Measurements from ENCODE around the gene APPBP2.
"Not testable (repeated sequence)": the region's sequence is repeated elsewhere in the genome, so short reads cannot be mapped to it uniquely, and the experiment has no call there.

Gene APPBP2

GRCh38 chr17:60501589-60501988, 24.5 kb downstream of the APPBP2 start:
- no peak for TF ChIP-seq CTCF (conservative IDR thresholded peaks at IDR 0.05; ENCODE audit: control insufficient read depth, insufficient read depth, low read depth, low read length)
- no peak for DNase-seq (ENCODE audit: low read depth)
- H3K4me3 ChIP-seq (ENCODE audit: control insufficient read depth, low read depth, low read length), result no peak overlapping the region

- H3K4me3 ChIP-seq (ENCODE audit: control insufficient read depth, low read depth, low read length), result no peak overlapping the region
- TF ChIP-seq CTCF (conservative IDR thresholded peaks at IDR 0.05; ENCODE audit: control insufficient read depth, insufficient read depth, low read depth, low read length), result no peak
- DNase-seq (ENCODE audit: low read depth), result no peak
Measured at GRCh38 chr17:60496041-60496440, 30.0 kb downstream of the APPBP2 start.

GRCh38 chr17:60495260-60495659, 30.8 kb downstream of the APPBP2 start:
- H3K4me3 ChIP-seq (ENCODE audit: control insufficient read depth, low read depth, low read length), result no peak overlapping the region
- TF ChIP-seq CTCF (conservative IDR thresholded peaks at IDR 0.05; ENCODE audit: control insufficient read depth, insufficient read depth, low read depth, low read length), result no peak
- no peak for DNase-seq (ENCODE audit: low read depth)

GRCh38 chr17:60493847-60494321, 32.2 kb downstream of the APPBP2 start:
- peak; percentile 18 for DNase-seq (ENCODE audit: low read depth)
- H3K4me3 ChIP-seq (ENCODE audit: control insufficient read depth, low read depth, low read length), result no peak overlapping the region
- no peak for TF ChIP-seq CTCF (conservative IDR thresholded peaks at IDR 0.05; ENCODE audit: control insufficient read depth, insufficient read depth, low read depth, low read length)

GRCh38 chr17:60491771-60492170, 34.3 kb downstream of the APPBP2 start:
- no peak overlapping the region for H3K4me3 ChIP-seq (ENCODE audit: control insufficient read depth, low read depth, low read length)
- no peak for TF ChIP-seq CTCF (conservative IDR thresholded peaks at IDR 0.05; ENCODE audit: control insufficient read depth, insufficient read depth, low read depth, low read length)

GRCh38 chr17:60490594-60490993, 35.4 kb downstream of the APPBP2 start:
- not testable (repeated sequence) for DNase-seq (ENCODE audit: low read depth); H3K4me3 ChIP-seq (ENCODE audit: control insufficient read depth, low read depth, low read length)

More at GRCh38 chr17:60491771-60492170, 34.3 kb downstream of the APPBP2 start:
- no peak for DNase-seq (ENCODE audit: low read depth)

- no peak for DNase-seq (ENCODE audit: low read depth)
- no peak for TF ChIP-seq CTCF (conservative IDR thresholded peaks at IDR 0.05; ENCODE audit: control insufficient read depth, insufficient read depth, low read depth, low read length)
- no peak overlapping the region for H3K4me3 ChIP-seq (ENCODE audit: control insufficient read depth, low read depth, low read length)
Measured at GRCh38 chr17:60481604-60482003, 44.4 kb downstream of the APPBP2 start.
